COLO829 (cell line): ENCODE data around the gene GALNT11.
A peak's percentile ranks its signal among the peaks of the same experiment; 100 is the strongest.
"Not testable (repeated sequence)": the region's sequence is repeated elsewhere in the genome, so short reads cannot be mapped to it uniquely, and the experiment has no call there.

Experiments used
- DNase-seq: peaks from one replicate; pipeline ENCODE4 v3.0.0; 2012; ENCODE audit warnings: low spot score

The GALNT11 gene

GRCh38 chr7:152075379-152075778, 49.9 kb downstream of the GALNT11 start:
- DNase-seq: not testable (repeated sequence)

- peak; percentile 13 for DNase-seq
These were observed 50.9 kb downstream of the GALNT11 start for GRCh38 chr7:152076324-152076821.

GRCh38 chr7:152076940-152077933, 51.8 kb downstream of the GALNT11 start:
- DNase-seq: no peak

GRCh38 chr7:152078025-152078424, 52.6 kb downstream of the GALNT11 start:
- DNase-seq: no peak

- no peak for DNase-seq
These were observed 53.3 kb downstream of the GALNT11 start for GRCh38 chr7:152078786-152079185.

GRCh38 chr7:152081088-152081487, 55.6 kb downstream of the GALNT11 start:
- DNase-seq: peak; percentile 53

GRCh38 chr7:152082073-152082721, 56.7 kb downstream of the GALNT11 start:
- not testable (repeated sequence) for DNase-seq

- DNase-seq: no peak
These were observed 59.7 kb downstream of the GALNT11 start for GRCh38 chr7:152085131-152085530.

- DNase-seq: no peak
These were observed 61.0 kb downstream of the GALNT11 start for GRCh38 chr7:152086513-152086912.

GRCh38 chr7:152089183-152089582, 63.7 kb downstream of the GALNT11 start:
- DNase-seq: no peak

GRCh38 chr7:152090747-152091146, 65.3 kb downstream of the GALNT11 start:
- DNase-seq: no peak

GRCh38 chr7:152093717-152094116, 68.2 kb downstream of the GALNT11 start:
- no peak for DNase-seq

- DNase-seq: no peak
These were observed 70.3 kb downstream of the GALNT11 start for GRCh38 chr7:152095771-152096170.

GRCh38 chr7:152097330-152097729, 71.9 kb downstream of the GALNT11 start:
- no peak for DNase-seq

- no peak for DNase-seq
These were observed 77.6 kb downstream of the GALNT11 start for GRCh38 chr7:152103066-152103465.

- DNase-seq: no peak
These were observed 78.2 kb downstream of the GALNT11 start for GRCh38 chr7:152103691-152104090.

GRCh38 chr7:152105205-152105604, 79.7 kb downstream of the GALNT11 start:
- DNase-seq: no peak

- no peak for DNase-seq
These were observed 81.5 kb downstream of the GALNT11 start for GRCh38 chr7:152106990-152107389.

GRCh38 chr7:152107945-152108344, 82.5 kb downstream of the GALNT11 start:
- no peak for DNase-seq

- DNase-seq: no peak
These were observed 82.9 kb downstream of the GALNT11 start for GRCh38 chr7:152108359-152108758.

- DNase-seq: no peak
These were observed 87.4 kb downstream of the GALNT11 start for GRCh38 chr7:152112829-152113228.

- DNase-seq: no peak
These were observed 89.7 kb downstream of the GALNT11 start for GRCh38 chr7:152115021-152115718.
